NT2/D1 (cell line): ENCODE data around the gene C1D.

Experiments used
- YY1 ChIP-seq: IDR thresholded peaks from 2 replicates; pipeline ENCODE4 v1.6.1; 2011; ENCODE audit not compliant: insufficient read length, insufficient read depth
- ZNF274 ChIP-seq: IDR thresholded peaks from 2 replicates; pipeline ENCODE4 v1.6.1; 2011; ENCODE audit warnings: mild to moderate bottlenecking, low read depth, low read length

- TF ChIP-seq ZNF274 (no peak), YY1 (no peak)
Measured at GRCh38 chr2:68024450-68024849, 38.4 kb downstream of the C1D start.
